ENCODE data around the gene EIF4ENIF1.
"Not testable (repeated sequence)": the region's sequence is repeated elsewhere in the genome, so short reads cannot be mapped to it uniquely, and the experiment has no call there.

The EIF4ENIF1 gene

GRCh38 chr22:31489632-31490495 is at the start of gene EIF4ENIF1:
Gene EIF4ENIF1, minus strand, starts transcription at chr22:31489842. Its CDS starts 1,124 bp downstream, at chr22:31488718.
- peak; percentile 59 to 75 (median 74) for DNase-seq (ENCODE audit: low read depth in 3 of 3, low spot score in 1 of 3)

GRCh38 chr22:31538815-31539214 is 49.2 kb upstream of the EIF4ENIF1 start:
- DNase-seq (ENCODE audit: low read depth in 3 of 3, low spot score in 1 of 3) = no peak

- no peak for DNase-seq (ENCODE audit: low read depth in 3 of 3, low spot score in 1 of 3)
Measured at GRCh38 chr22:31537019-31537535, 47.4 kb upstream of the EIF4ENIF1 start.

- no peak for DNase-seq (ENCODE audit: low read depth in 3 of 3, low spot score in 1 of 3)
Measured at GRCh38 chr22:31533374-31533773, 43.7 kb upstream of the EIF4ENIF1 start.

DNA sequence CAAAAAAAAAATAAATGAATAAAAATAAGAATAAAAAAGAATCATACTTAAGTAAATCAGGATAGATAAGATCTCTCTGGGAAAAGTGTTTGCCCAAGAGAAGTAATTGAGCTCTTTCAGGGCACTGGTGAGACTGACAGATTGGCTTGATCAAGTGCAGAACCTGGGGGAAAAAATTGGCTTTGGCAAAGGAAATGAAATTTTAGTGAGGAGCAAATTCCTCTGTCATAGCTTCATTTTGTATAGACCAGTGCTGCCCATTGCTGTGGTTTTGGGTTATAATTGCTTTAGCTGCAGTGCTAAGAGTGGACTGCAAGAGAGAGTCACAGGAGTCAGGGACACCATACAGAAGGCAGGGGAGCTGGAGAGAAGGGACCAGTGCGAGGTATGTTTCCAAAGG is 42.4 kb upstream of the EIF4ENIF1 start:
- no peak for DNase-seq (ENCODE audit: low read depth in 3 of 3, low spot score in 1 of 3)

GRCh38 chr22:31530823-31531195 is 41.2 kb upstream of the EIF4ENIF1 start:
- no peak for DNase-seq (ENCODE audit: low read depth in 3 of 3, low spot score in 1 of 3)

GRCh38 chr22:31526270-31526669 is 36.6 kb upstream of the EIF4ENIF1 start:
- peak in 1 of 3 donors; percentile 22 for DNase-seq (ENCODE audit: low read depth in 3 of 3, low spot score in 1 of 3)

- DNase-seq (ENCODE audit: low read depth in 3 of 3, low spot score in 1 of 3) = not testable (repeated sequence)
Measured at GRCh38 chr22:31524132-31524531, 34.5 kb upstream of the EIF4ENIF1 start.

GRCh38 chr22:31520051-31520450 is 30.4 kb upstream of the EIF4ENIF1 start:
- DNase-seq (ENCODE audit: low read depth in 3 of 3, low spot score in 1 of 3) = no peak

GRCh38 chr22:31509061-31509762 is 19.6 kb upstream of the EIF4ENIF1 start:
- no peak for DNase-seq (ENCODE audit: low read depth in 3 of 3, low spot score in 1 of 3)

GRCh38 chr22:31508536-31508935 is 18.9 kb upstream of the EIF4ENIF1 start:
- no peak for DNase-seq (ENCODE audit: low read depth in 3 of 3, low spot score in 1 of 3)

- DNase-seq (ENCODE audit: low read depth in 3 of 3, low spot score in 1 of 3) = not testable (repeated sequence)
Measured at GRCh38 chr22:31507517-31507916, 17.9 kb upstream of the EIF4ENIF1 start.

GRCh38 chr22:31504282-31504681 is 14.6 kb upstream of the EIF4ENIF1 start:
- DNase-seq (ENCODE audit: low read depth in 3 of 3, low spot score in 1 of 3) = no peak

DNA sequence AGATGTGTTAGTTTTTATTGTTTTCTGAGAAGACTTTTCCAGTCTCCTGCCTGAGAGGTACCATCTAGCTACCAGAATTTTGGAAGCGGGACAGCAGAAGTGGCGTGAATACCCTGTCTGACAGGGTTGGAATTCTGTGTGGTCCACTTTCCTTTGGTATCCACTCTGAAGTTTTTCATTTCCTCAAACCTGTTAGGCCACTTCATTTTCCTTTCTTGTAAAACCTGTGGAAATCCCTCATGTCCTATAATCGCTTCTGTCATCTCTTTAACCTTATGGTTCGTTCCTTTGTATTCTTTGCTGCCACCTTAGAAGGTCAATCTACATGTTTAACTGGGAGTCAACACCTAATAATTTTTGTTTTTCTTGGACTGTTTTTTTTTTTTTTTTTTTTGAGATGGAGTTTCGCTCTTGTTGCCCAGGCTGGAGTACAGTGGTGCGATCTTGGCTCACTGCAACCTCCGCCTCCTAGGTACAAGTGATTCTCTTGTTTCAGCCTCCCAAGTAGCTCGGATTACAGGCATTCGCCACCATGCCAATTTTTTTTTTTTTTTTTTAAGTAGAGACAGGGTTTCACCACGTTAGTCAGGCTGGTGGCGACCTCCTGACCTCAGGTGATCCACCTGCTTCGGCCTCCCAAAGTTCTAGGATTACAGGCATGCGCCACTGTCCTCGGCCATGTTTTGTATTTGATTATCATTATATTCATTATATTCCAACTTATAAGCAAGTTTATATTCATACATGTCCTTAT is 13.7 kb upstream of the EIF4ENIF1 start:
- no peak for DNase-seq (ENCODE audit: low read depth in 3 of 3, low spot score in 1 of 3)

DNA sequence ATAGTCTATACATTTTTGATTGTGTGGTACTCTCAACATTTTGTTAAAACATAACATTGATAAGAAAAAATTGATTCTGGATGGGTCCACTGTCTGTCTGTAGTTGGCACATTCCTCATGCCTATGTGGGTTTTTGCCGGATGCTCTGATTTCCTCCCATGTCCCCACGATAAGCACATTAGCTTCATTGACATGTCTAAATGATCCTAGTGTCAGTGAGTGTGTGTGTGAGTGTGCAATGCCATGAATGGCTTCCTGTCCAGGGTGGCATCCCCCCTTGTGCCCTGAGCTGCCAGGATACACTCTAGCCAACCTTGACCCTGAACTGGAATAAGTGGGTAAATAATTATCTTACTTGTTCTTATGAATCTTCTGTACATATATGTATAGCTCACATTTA is 12.1 kb upstream of the EIF4ENIF1 start:
- DNase-seq (ENCODE audit: low read depth in 3 of 3, low spot score in 1 of 3) = no peak

GRCh38 chr22:31497148-31497938 is 7.7 kb upstream of the EIF4ENIF1 start:
- no peak for DNase-seq (ENCODE audit: low read depth in 3 of 3, low spot score in 1 of 3)

GRCh38 chr22:31496735-31497146 is 7.1 kb upstream of the EIF4ENIF1 start:
- DNase-seq (ENCODE audit: low read depth in 3 of 3, low spot score in 1 of 3) = peak in 1 of 3 donors; percentile 21

- DNase-seq (ENCODE audit: low read depth in 3 of 3, low spot score in 1 of 3) = peak; percentile 86 to 90 (median 89)
Measured at GRCh38 chr22:31496007-31496734, 6.5 kb upstream of the EIF4ENIF1 start, which contains the start of gene SFI1. Gene SFI1, plus strand, starts transcription at chr22:31496536. Its CDS starts 11,749 bp downstream, at chr22:31508285.

DNA sequence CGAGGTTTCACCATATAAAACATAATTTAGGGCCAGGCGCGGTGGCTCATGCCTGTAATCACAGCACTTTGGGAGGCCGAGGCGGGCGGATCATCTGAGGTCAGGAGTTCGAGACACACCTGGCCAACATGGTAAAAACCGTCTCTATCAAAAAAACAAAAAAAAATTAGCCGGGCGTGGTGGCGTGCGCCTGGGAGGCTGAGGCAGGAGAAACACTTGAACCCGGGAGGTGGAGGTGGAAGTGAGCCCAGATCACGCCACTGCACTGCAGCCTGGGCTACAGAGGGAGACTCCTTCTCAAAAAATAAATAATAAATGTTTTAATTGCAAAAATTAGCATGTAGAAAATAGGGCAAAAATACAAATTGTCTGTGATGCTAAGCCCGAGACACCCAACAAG is 5.7 kb upstream of the EIF4ENIF1 start:
- no peak for DNase-seq (ENCODE audit: low read depth in 3 of 3, low spot score in 1 of 3)

- DNase-seq (ENCODE audit: low read depth in 3 of 3, low spot score in 1 of 3) = not testable (repeated sequence)
Measured at GRCh38 chr22:31493355-31493754, 3.7 kb upstream of the EIF4ENIF1 start.
